ENCODE results near the gene GCH1. TPM values are rescaled to one million over a fixed set of nuclear protein-coding genes. Genes with fewer than 3 reads are reported as not detected.

GCH1 gene
- total RNA-seq, 1 donor from 2014 or later: 9.0 TPM

GRCh38 chr14:54853339-54853738, 49.3 kb downstream of the GCH1 start:
- peaks cover 31% of the 10 kb centered on the region for H3K4me1 Mint-ChIP-seq
- no peak overlapping the region for H3K9ac ChIP-seq
- H3K36me3 ChIP-seq: no peaks in the 10 kb centered on the region
- H3K27me3 Mint-ChIP-seq (ENCODE audit: insufficient read depth, low read depth): peaks cover 4% of the 10 kb centered on the region
- H3K27me3 ChIP-seq: no peaks in the 10 kb centered on the region
- no peak overlapping the region for H3K4me2 ChIP-seq
- TF ChIP-seq CTCF (IDR thresholded peaks at IDR 0.05) (no peak), EZH2 (IDR thresholded peaks at IDR 0.05) (no peak), EZH2phosphoT487 (IDR thresholded peaks at IDR 0.05) (no peak)
- H3K4me1 ChIP-seq: peaks cover 19% of the 10 kb centered on the region
- peak overlapping the region; percentile 42 for H3K27ac Mint-ChIP-seq
- no peaks in the 10 kb centered on the region for H3K79me2 ChIP-seq (ENCODE audit: low read depth)
- H3K9me3 Mint-ChIP-seq: no peaks in the 10 kb centered on the region
- no peak for DNase-seq (ENCODE audit: low spot score)
- peaks cover 6% of the 10 kb centered on the region for H3F3A ChIP-seq (ENCODE audit: low read depth)
- H3K27ac ChIP-seq: no peak overlapping the region
- H2AFZ ChIP-seq (replicated peaks): no peak overlapping the region
- no peaks in the 10 kb centered on the region for H3K36me3 Mint-ChIP-seq
- H3K4me3 Mint-ChIP-seq: no peak overlapping the region
- H4K20me1 ChIP-seq (ENCODE audit: low read depth): no peaks in the 10 kb centered on the region
- H3K4me3 ChIP-seq: no peak overlapping the region
- no peaks in the 10 kb centered on the region for H3K9me3 ChIP-seq (ENCODE audit: low read depth)

GRCh38 chr14:54852215-54852614, 50.4 kb downstream of the GCH1 start:
- Mint-ChIP-seq H3K9me3 (no peaks in the 10 kb centered on the region), H3K27ac (no peak overlapping the region), H3K36me3 (no peaks in the 10 kb centered on the region), H3K27me3 (ENCODE audit: insufficient read depth, low read depth) (peaks cover 4% of the 10 kb centered on the region), H3K4me3 (no peak overlapping the region), H3K4me1 (peaks cover 37% of the 10 kb centered on the region)
- peaks cover 19% of the 10 kb centered on the region for H3K4me1 ChIP-seq
- no peaks in the 10 kb centered on the region for H3K9me3 ChIP-seq (ENCODE audit: low read depth)
- H4K20me1 ChIP-seq (ENCODE audit: low read depth): no peaks in the 10 kb centered on the region
- no peak overlapping the region for H3K4me3 ChIP-seq
- peaks cover 6% of the 10 kb centered on the region for H3F3A ChIP-seq (ENCODE audit: low read depth)
- no peak overlapping the region for H3K4me2 ChIP-seq
- TF ChIP-seq EZH2phosphoT487 (IDR thresholded peaks at IDR 0.05) (no peak), EZH2 (IDR thresholded peaks at IDR 0.05) (no peak), CTCF (IDR thresholded peaks at IDR 0.05) (no peak)
- H3K9ac ChIP-seq: no peak overlapping the region
- no peak overlapping the region for H3K27ac ChIP-seq
- no peaks in the 10 kb centered on the region for H3K27me3 ChIP-seq
- no peak for DNase-seq (ENCODE audit: low spot score)
- no peaks in the 10 kb centered on the region for H3K79me2 ChIP-seq (ENCODE audit: low read depth)
- H2AFZ ChIP-seq (replicated peaks): no peak overlapping the region
- no peaks in the 10 kb centered on the region for H3K36me3 ChIP-seq

GRCh38 chr14:54848910-54849309, 53.7 kb downstream of the GCH1 start:
- H3K9ac ChIP-seq: no peak overlapping the region
- H3K27me3 ChIP-seq: no peaks in the 10 kb centered on the region
- Mint-ChIP-seq H3K4me3 (no peak overlapping the region), H3K36me3 (no peaks in the 10 kb centered on the region), H3K27ac (no peak overlapping the region), H3K9me3 (no peaks in the 10 kb centered on the region), H3K27me3 (ENCODE audit: insufficient read depth, low read depth) (peaks cover 2% of the 10 kb centered on the region), H3K4me1 (peaks cover 29% of the 10 kb centered on the region)
- H3K36me3 ChIP-seq: no peaks in the 10 kb centered on the region
- H3K9me3 ChIP-seq (ENCODE audit: low read depth): no peaks in the 10 kb centered on the region
- H3F3A ChIP-seq (ENCODE audit: low read depth): peaks cover 4% of the 10 kb centered on the region
- H3K79me2 ChIP-seq (ENCODE audit: low read depth): no peaks in the 10 kb centered on the region
- TF ChIP-seq EZH2 (IDR thresholded peaks at IDR 0.05) (no peak), CTCF (IDR thresholded peaks at IDR 0.05) (no peak), EZH2phosphoT487 (IDR thresholded peaks at IDR 0.05) (no peak)
- no peak overlapping the region for H3K4me2 ChIP-seq
- H2AFZ ChIP-seq (replicated peaks): no peak overlapping the region
- H3K4me3 ChIP-seq: no peak overlapping the region
- H4K20me1 ChIP-seq (ENCODE audit: low read depth): no peaks in the 10 kb centered on the region
- peak; percentile 52 for DNase-seq (ENCODE audit: low spot score)
- no peak overlapping the region for H3K27ac ChIP-seq
- H3K4me1 ChIP-seq: peaks cover 14% of the 10 kb centered on the region
